Mesenchymal stem cell (in vitro differentiated cells and primary cell): ENCODE results near the gene STX16.
A peak's percentile ranks its signal among the peaks of the same experiment; 100 is the strongest.

Experiments used
- DNase-seq: peaks from one replicate; pipeline ENCODE4 v3.0.0-alpha.2; 2013
- H2AFZ ChIP-seq: one replicate; pipeline ENCODE4 v1.6.1; 2013; ENCODE audit warnings: low read depth, mild to moderate bottlenecking, control low read depth, inconsistent platforms, low read length, moderate library complexity
- H2AK5ac ChIP-seq: 2 replicates; pipeline ENCODE4 v1.6.1; 2013; ENCODE audit warnings: low read length, moderate library complexity, mild to moderate bottlenecking, inconsistent platforms; ENCODE audit not compliant: severe bottlenecking
- H2BK120ac ChIP-seq: one replicate; pipeline ENCODE4 v1.6.1; 2013; ENCODE audit warnings: low read depth, mild to moderate bottlenecking, inconsistent platforms, low read length, moderate library complexity
- H2BK12ac ChIP-seq, 2 experiments: one replicate each; pipeline ENCODE4 v1.6.1; 2013; ENCODE audit warnings: inconsistent platforms in 2 of 2, low read length in 2 of 2, mild to moderate bottlenecking in 2 of 2, moderate library complexity in 2 of 2, control low read depth in 1 of 2
- H2BK15ac ChIP-seq: one replicate; pipeline ENCODE4 v1.6.1; 2013; ENCODE audit warnings: mild to moderate bottlenecking, low read depth, inconsistent platforms; ENCODE audit not compliant: poor library complexity, severe bottlenecking
- H2BK5ac ChIP-seq: 2 replicates; pipeline ENCODE4 v1.6.1; 2013; ENCODE audit warnings: low read depth, mild to moderate bottlenecking, low read length, control low read depth, inconsistent platforms; ENCODE audit not compliant: poor library complexity, severe bottlenecking
- H3K14ac ChIP-seq, 2 experiments: one replicate each; pipeline ENCODE4 v1.6.1; 2013; ENCODE audit warnings: inconsistent platforms in 2 of 2, low read length in 2 of 2, control low read depth in 1 of 2, mild to moderate bottlenecking in 1 of 2, moderate library complexity in 1 of 2
- H3K18ac ChIP-seq, 2 experiments: one replicate each; pipeline ENCODE4 v1.6.1; 2013; ENCODE audit warnings: inconsistent platforms in 2 of 2, low read length in 2 of 2, control low read depth in 1 of 2, low read depth in 1 of 2, mild to moderate bottlenecking in 1 of 2
- H3K23ac ChIP-seq, 2 experiments: one replicate each; pipeline ENCODE4 v1.6.1; 2013; ENCODE audit warnings: inconsistent platforms in 2 of 2, low read length in 2 of 2, mild to moderate bottlenecking in 2 of 2, moderate library complexity in 2 of 2, control low read depth in 1 of 2
- H3K27ac ChIP-seq: 2 replicates; pipeline ENCODE4 v1.5.1; 2013; ENCODE audit warnings: mild to moderate bottlenecking, moderate library complexity, low read length, control low read depth, inconsistent platforms; ENCODE audit not compliant: poor library complexity, severe bottlenecking
- H3K27me3 ChIP-seq, 2 experiments: 2 replicates each; pipeline versions ENCODE4 v1.6.1 to v1.7.0; 2013; ENCODE audit warnings: low read length in 2 of 2, mild to moderate bottlenecking in 2 of 2, moderate library complexity in 2 of 2, control low read depth in 1 of 2, inconsistent platforms in 1 of 2; ENCODE audit not compliant: control insufficient read depth in 1 of 2, insufficient read depth in 1 of 2
- H3K36me3 ChIP-seq, 2 experiments: 2 replicates each; pipeline versions ENCODE4 v1.6.1 to v1.7.0; 2013; ENCODE audit warnings: low read length in 2 of 2, control low read depth in 1 of 2, inconsistent platforms in 1 of 2, low read depth in 1 of 2, mild to moderate bottlenecking in 1 of 2; ENCODE audit not compliant: insufficient read depth in 2 of 2, control insufficient read depth in 1 of 2
- H3K4ac ChIP-seq, 2 experiments: one replicate each; pipeline ENCODE4 v1.6.1; 2013; ENCODE audit warnings: inconsistent platforms in 2 of 2, low read length in 2 of 2, mild to moderate bottlenecking in 2 of 2, moderate library complexity in 2 of 2, control low read depth in 1 of 2, low read depth in 1 of 2
- H3K4me1 ChIP-seq: 2 replicates; pipeline ENCODE4 v1.6.1; 2013; ENCODE audit warnings: low read depth, low read length, control low read depth; ENCODE audit not compliant: control insufficient read depth, insufficient read depth
- H3K4me2 ChIP-seq: 2 replicates; pipeline ENCODE4 v1.6.1; 2013; ENCODE audit warnings: low read length, mild to moderate bottlenecking, inconsistent platforms; ENCODE audit not compliant: poor library complexity, severe bottlenecking
- H3K4me3 ChIP-seq, 2 experiments: 2 replicates each; pipeline versions ENCODE4 v1.5.1 to v1.7.0; 2013; ENCODE audit warnings: low read length in 2 of 2, mild to moderate bottlenecking in 2 of 2, control low read depth in 1 of 2, low read depth in 1 of 2; ENCODE audit not compliant: insufficient read depth in 1 of 2
- H3K79me1 ChIP-seq: replicated peaks from 2 replicates; pipeline ENCODE4 v1.6.1; 2013; ENCODE audit warnings: mild to moderate bottlenecking, control low read depth, low read length, inconsistent platforms; ENCODE audit not compliant: poor library complexity, severe bottlenecking
- H3K9ac ChIP-seq: 2 replicates; pipeline ENCODE4 v1.7.0; 2013; ENCODE audit warnings: mild to moderate bottlenecking, low read length, moderate library complexity
- H3K9me3 ChIP-seq: 2 replicates; pipeline ENCODE4 v1.7.0; 2013; ENCODE audit warnings: mild to moderate bottlenecking, low read length; ENCODE audit not compliant: control insufficient read depth
- H4K8ac ChIP-seq: one replicate; pipeline ENCODE4 v1.6.1; 2013; ENCODE audit warnings: inconsistent platforms, mild to moderate bottlenecking, low read length, moderate library complexity
- H4K91ac ChIP-seq: one replicate; pipeline ENCODE4 v1.6.1; 2013; ENCODE audit warnings: mild to moderate bottlenecking, low read length, inconsistent platforms
- WGBS: methylation state at CpG from one replicate; pipeline ENCODE4 v1.1.7; 2013; ENCODE audit warnings: mixed read lengths; 5-methylcytosine and 5-hydroxymethylcytosine counted together

STX16 gene

DNA sequence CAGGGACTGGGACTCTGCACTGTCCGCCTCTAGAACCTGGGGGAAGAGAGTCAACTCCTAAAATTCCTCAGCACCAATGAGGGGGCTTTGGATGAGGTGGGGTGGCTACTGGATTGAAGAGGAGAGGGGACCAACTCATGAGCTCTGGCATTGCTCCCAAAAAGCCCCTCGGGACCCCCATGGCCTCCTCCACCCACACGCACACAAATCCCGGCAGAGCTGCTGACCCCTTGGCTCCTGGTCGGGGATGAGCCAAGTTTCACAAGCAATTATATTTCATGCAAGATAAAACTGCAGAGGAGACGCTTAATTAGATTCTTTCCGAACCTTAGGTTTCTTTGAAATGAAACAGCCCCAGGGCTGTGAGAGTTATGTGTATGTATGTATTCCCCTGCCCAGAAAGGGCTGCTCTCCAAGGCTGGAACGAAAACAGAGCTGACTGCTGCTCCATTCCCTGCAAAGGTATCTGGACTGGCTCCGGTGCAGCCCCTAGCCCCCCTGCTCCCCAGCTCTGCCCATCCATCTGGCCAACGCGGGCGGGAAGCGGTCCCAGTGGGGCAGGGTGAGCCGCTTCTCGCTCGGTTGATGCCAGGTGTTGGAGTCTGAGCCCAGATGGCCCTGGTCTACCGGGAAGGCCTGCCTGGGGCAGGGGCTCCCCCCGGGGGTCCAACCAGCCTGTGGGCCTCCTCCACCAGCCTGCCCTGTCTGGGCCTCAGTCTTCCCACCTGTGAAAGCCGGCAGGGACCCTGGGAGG, 46.8 kb upstream of the STX16 start:
- Histone ChIP-seq H3K4me1 (peaks cover 2% of the 10 kb centered on the region), H4K91ac (no peak overlapping the region), H3K27ac (no peak overlapping the region), H2BK12ac (no peak overlapping the region), H3K4me2 (no peak overlapping the region), H3K23ac (no peak overlapping the region), H2AFZ (no peak overlapping the region), H3K4ac (no peak overlapping the region), H3K9ac (no peak overlapping the region), H3K36me3 (no peaks in the 10 kb centered on the region), H2BK5ac (no peak overlapping the region), H4K8ac (no peak overlapping the region), H3K9me3 (no peaks in the 10 kb centered on the region), H2BK15ac (no peak overlapping the region), H3K79me1 (no peaks in the 10 kb centered on the region), H2AK5ac (no peak overlapping the region), H3K27me3 (peaks cover 0 to 16% of the 10 kb centered on the region in 2 experiments), H2BK120ac (no peak overlapping the region), H3K14ac (no peak overlapping the region), H3K18ac (no peak overlapping the region), H3K4me3 (no peak overlapping the region)
- 89% methylated on average over 19 of the region's 19 CpGs for WGBS
- no peak for DNase-seq

DNA sequence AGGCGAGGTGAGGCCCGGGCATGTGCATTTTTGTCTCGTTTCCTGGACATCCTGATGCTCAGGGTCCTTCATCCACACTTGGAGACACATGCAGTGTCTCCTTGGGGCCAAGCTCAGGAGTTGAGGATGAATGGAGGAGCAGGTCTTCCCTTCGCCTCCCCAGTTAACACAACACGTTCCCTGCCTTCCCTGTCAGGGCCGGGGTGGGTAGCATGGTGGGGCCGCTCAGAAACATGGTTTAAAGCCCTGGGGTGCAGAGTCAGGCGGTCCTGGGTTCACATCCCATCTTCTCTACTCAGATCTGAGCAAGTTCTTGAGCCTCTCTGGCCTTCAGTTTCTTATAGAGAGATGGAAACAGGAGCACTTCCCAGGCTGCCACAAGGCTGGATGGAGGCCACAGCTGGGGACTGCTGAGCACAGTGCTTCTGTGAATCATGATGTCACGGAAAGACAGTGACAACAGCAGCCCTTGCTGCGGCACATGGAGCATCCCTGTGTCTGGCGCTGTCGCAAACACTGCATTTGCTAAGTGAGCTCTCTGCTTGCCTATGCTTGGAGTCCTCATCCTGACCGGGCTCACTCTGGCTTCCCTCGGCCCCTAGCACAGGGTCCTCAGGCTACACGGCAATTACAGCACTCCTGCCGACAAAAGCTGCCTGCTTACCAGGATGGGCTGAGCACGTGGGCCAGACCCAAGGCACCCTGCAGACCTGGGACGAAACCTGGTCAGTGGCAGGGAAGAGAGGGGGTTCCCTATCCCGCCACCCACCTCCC, 45.6 kb upstream of the STX16 start:
- Histone ChIP-seq H3K23ac (no peak overlapping the region), H3K27ac (no peak overlapping the region), H3K36me3 (no peaks in the 10 kb centered on the region), H2BK5ac (no peak overlapping the region), H3K4ac (no peak overlapping the region), H3K9ac (no peak overlapping the region), H4K91ac (no peak overlapping the region), H3K4me1 (no peaks in the 10 kb centered on the region), H2BK15ac (no peak overlapping the region), H3K4me3 (no peak overlapping the region), H3K14ac (peak overlapping the region in 1 of 2 experiments; percentile 58), H2BK12ac (no peak overlapping the region), H4K8ac (no peak overlapping the region), H2AK5ac (no peak overlapping the region), H3K27me3 (peaks cover 0 to 16% of the 10 kb centered on the region in 2 experiments), H3K9me3 (no peaks in the 10 kb centered on the region), H2AFZ (no peak overlapping the region), H2BK120ac (no peak overlapping the region), H3K18ac (peak overlapping the region in 1 of 2 experiments; percentile 29), H3K79me1 (no peaks in the 10 kb centered on the region), H3K4me2 (no peak overlapping the region)
- no peak for DNase-seq
- WGBS, result 88% methylated on average over 19 of the region's 19 CpGs

DNA sequence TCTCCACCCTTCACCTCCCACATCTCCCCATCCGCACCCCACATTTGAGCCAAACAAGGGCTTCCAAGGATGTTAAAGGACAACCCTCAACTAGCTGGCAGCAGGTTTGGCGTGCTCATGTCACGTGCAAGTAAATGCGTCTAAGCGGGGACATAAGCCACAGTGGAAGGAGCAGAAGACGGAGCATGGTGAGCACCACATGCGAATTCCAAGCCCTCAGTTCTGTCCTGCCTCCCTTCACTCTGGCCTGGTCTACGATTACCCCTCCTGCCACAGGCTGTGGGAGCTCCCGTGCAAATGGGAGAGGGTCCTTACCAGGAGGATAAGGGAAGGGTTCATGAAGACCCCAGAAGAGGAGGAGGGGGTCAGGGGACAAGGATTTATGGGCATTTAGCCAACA, 44.9 kb upstream of the STX16 start:
- no peak overlapping the region for H2AK5ac ChIP-seq
- H4K91ac ChIP-seq, result no peak overlapping the region
- no peak overlapping the region for H2BK5ac ChIP-seq
- no peaks in the 10 kb centered on the region for H3K79me1 ChIP-seq
- H3K27ac ChIP-seq, result no peak overlapping the region
- peaks cover under 1% of the 10 kb centered on the region for H3K4me1 ChIP-seq
- no peaks in the 10 kb centered on the region for H3K36me3 ChIP-seq
- no peak overlapping the region for H2BK15ac ChIP-seq
- no peak overlapping the region for H2AFZ ChIP-seq
- peaks cover 0 to 16% of the 10 kb centered on the region in 2 experiments for H3K27me3 ChIP-seq
- no peak overlapping the region for H3K14ac ChIP-seq
- no peak overlapping the region for H3K9ac ChIP-seq
- WGBS, result 91% methylated on average over 9 of the region's 9 CpGs
- no peak for DNase-seq
- H4K8ac ChIP-seq, result no peak overlapping the region
- no peak overlapping the region for H3K4me3 ChIP-seq
- no peak overlapping the region for H3K18ac ChIP-seq
- no peak overlapping the region for H2BK12ac ChIP-seq
- H3K4ac ChIP-seq, result no peak overlapping the region
- no peaks in the 10 kb centered on the region for H3K9me3 ChIP-seq
- no peak overlapping the region for H3K23ac ChIP-seq
- no peak overlapping the region for H3K4me2 ChIP-seq
- H2BK120ac ChIP-seq, result no peak overlapping the region

DNA sequence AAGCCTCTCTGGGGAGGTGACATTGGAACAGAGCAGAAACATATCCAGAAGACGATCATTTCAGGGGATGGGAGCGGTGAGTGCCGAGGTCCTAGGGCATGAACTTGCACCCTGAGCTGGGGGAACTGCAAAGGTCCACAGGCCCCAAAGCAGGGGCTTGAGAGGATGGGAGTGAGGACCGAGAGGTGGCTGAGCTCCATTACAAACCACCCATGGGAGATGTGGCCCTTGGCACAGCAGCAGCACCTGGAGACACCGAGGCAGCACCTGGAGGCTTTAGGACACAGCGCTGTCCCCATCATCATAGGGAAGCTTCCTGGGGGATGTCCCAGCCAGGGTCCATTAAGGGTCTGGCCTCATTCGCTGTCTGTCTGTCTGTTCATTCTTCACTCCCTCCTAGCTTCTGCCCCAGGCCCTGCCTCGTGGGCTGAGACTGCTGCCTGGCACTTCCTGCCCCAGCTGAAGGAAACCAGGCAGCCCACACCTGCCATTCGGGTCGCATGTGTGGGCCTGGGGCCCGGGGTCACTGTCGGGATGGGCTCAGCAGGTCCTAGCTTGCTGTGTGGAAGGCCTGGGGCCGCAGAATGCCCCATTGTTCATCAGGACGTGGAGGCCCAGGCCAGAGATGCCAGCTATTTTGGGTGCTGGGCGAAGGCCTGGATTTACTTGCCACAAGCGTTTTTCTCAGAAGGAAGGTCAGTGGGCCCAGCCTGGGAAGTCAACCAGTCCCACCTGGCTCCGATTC, 42.8 kb upstream of the STX16 start:
- Histone ChIP-seq H3K4me1 (peaks cover 7% of the 10 kb centered on the region), H3K9ac (no peak overlapping the region), H3K27ac (no peak overlapping the region), H4K91ac (no peak overlapping the region), H2BK120ac (no peak overlapping the region), H2BK12ac (no peak overlapping the region), H2BK15ac (no peak overlapping the region), H4K8ac (no peak overlapping the region), H3K27me3 (peaks cover 0 to 19% of the 10 kb centered on the region in 2 experiments), H3K14ac (peak overlapping the region in 1 of 2 experiments; percentile 20), H3K79me1 (no peaks in the 10 kb centered on the region), H2AFZ (no peak overlapping the region), H2AK5ac (no peak overlapping the region), H2BK5ac (no peak overlapping the region), H3K23ac (no peak overlapping the region), H3K4ac (no peak overlapping the region), H3K36me3 (no peaks in the 10 kb centered on the region), H3K9me3 (no peaks in the 10 kb centered on the region), H3K4me2 (no peak overlapping the region), H3K4me3 (no peak overlapping the region), H3K18ac (no peak overlapping the region)
- 85% methylated on average over 17 of the region's 17 CpGs for WGBS
- DNase-seq, result no peak
